AG04449 (cell line): Measurements from ENCODE around the gene ANAPC10.

ENCODE experiments used
- CTCF ChIA-PET: fragments of 350-600 bp; formaldehyde crosslinking; extraction: SDS; loops from one replicate; lab custom pipeline; 2021; ENCODE audit warnings: antibody characterized with exemption; lab: Yijun Ruan, JAX
- POLR2A ChIA-PET: fragments of 400-600, 350-600 bp; formaldehyde crosslinking; extraction: SDS; loops from one replicate; lab custom pipeline; 2020; ENCODE audit warnings: antibody characterized with exemption, inconsistent platforms; lab: Yijun Ruan, JAX
- DNase-seq: peaks from one replicate; pipeline ENCODE4 v3.0.0-alpha.2; 2010; ENCODE audit warnings: low read depth, low spot score
- H3K4me3 ChIP-seq: 2 replicates; pipeline ENCODE4 v1.5.1; 2011; ENCODE audit warnings: low read depth, mild to moderate bottlenecking, control low read depth, low read length
- CTCF ChIP-seq: IDR thresholded peaks from one replicate; pipeline ENCODE4 v1.5.1; 2011; ENCODE audit warnings: mild to moderate bottlenecking, moderate library complexity, low read length, control low read depth, inconsistent platforms; ENCODE audit not compliant: insufficient read depth; ENCODE audit errors: missing control alignments

The ANAPC10 gene

GRCh38 chr4:145099653-145100052 lies 1.7 kb upstream of the ANAPC10 start:
- ChIA-PET POLR2A (no interaction called here), CTCF (no interaction called here)
- no peak for TF ChIP-seq CTCF
- H3K4me3 ChIP-seq, result peak overlapping the region; percentile 91
- DNase-seq, result no peak

GRCh38 chr4:145098675-145099037 lies 660 bp upstream of the ANAPC10 start:
- POLR2A ChIA-PET, result interaction anchor here (0.7 kb wide), 1 partner anchor 14 kb away, joined by 3 read pairs; no protein-coding TSS in a partner anchor
- CTCF ChIA-PET, result interaction anchor here (1.2 to 1.9 kb wide), 6 partner anchors 11 to 921 kb away, joined by 4 to 5 read pairs (median 4); no protein-coding TSS in a partner anchor
- H3K4me3 ChIP-seq, result peak overlapping the region; percentile 91
- DNase-seq, result no peak
- TF ChIP-seq CTCF, result no peak

- DNase-seq, result no peak
- H3K4me3 ChIP-seq, result peak overlapping the region; percentile 91
- POLR2A ChIA-PET, result interaction anchor here (0.6 to 0.9 kb wide), 2 partner anchors 13 to 522 kb away, joined by 3 read pairs; no protein-coding TSS in a partner anchor
- CTCF ChIA-PET, result interaction anchor here (0.9 to 1.9 kb wide), 8 partner anchors 9 to 930 kb away, joined by 3 to 7 read pairs (median 4); no protein-coding TSS in a partner anchor
- no peak for TF ChIP-seq CTCF
Observed at GRCh38 chr4:145097331-145097820, 620 bp downstream of the ANAPC10 start.

- no peak for DNase-seq
- no peak overlapping the region for H3K4me3 ChIP-seq
- CTCF ChIA-PET, result interaction anchor here (1.1 kb wide), 1 partner anchor 916 kb away, joined by 3 read pairs; no protein-coding TSS in a partner anchor
- POLR2A ChIA-PET, result no interaction called here
- TF ChIP-seq CTCF, result no peak
Observed at GRCh38 chr4:145093638-145094037, 4.4 kb downstream of the ANAPC10 start.

GRCh38 chr4:145090380-145090779 lies 7.6 kb downstream of the ANAPC10 start:
- ChIA-PET POLR2A (no interaction called here), CTCF (interaction anchor here (1.3 kb wide), 1 partner anchor 8 kb away, joined by 3 read pairs; no protein-coding TSS in a partner anchor)
- no peak for DNase-seq
- TF ChIP-seq CTCF, result no peak
- no peak overlapping the region for H3K4me3 ChIP-seq

- no peak overlapping the region for H3K4me3 ChIP-seq
- no peak for DNase-seq
- POLR2A ChIA-PET, result interaction anchor here (0.6 to 1.0 kb wide), 2 partner anchors 14 to 15 kb away, joined by 3 read pairs; partner anchors contain the start of gene ANAPC10
- no peak for TF ChIP-seq CTCF
- CTCF ChIA-PET, result interaction anchor here (0.7 to 2.0 kb wide), 2 partner anchors 22 to 910 kb away, joined by 3 to 8 read pairs; no protein-coding TSS in a partner anchor
Observed at GRCh38 chr4:145083891-145084605, 13.9 kb downstream of the ANAPC10 start.
